GM18867 (cell line): ENCODE data around the gene BCAR3.

Source experiments
- ATAC-seq: cut with Tn5 transposase; IDR thresholded peaks from one replicate; pipeline ENCODE4 v1.9.1; 2021; ENCODE audit warnings: mild to moderate bottlenecking, moderate library complexity; ENCODE audit not compliant: unreplicated experiment

Gene BCAR3

GRCh38 chr1:93518516-93518915, 163.1 kb downstream of the BCAR3 start:
- no peak for ATAC-seq

- no peak for ATAC-seq
Measured at GRCh38 chr1:93516164-93516563, 165.5 kb downstream of the BCAR3 start.
